HK-2 (cell line): ENCODE results near the gene CUTA.
"Not testable (repeated sequence)": the region's sequence is repeated elsewhere in the genome, so short reads cannot be mapped to it uniquely, and the experiment has no call there.

ENCODE experiments used
- DNase-seq: peaks from one replicate; pipeline ENCODE4 v3.0.0-alpha.2; 2018; ENCODE audit not compliant: unreplicated experiment

Gene CUTA

DNA sequence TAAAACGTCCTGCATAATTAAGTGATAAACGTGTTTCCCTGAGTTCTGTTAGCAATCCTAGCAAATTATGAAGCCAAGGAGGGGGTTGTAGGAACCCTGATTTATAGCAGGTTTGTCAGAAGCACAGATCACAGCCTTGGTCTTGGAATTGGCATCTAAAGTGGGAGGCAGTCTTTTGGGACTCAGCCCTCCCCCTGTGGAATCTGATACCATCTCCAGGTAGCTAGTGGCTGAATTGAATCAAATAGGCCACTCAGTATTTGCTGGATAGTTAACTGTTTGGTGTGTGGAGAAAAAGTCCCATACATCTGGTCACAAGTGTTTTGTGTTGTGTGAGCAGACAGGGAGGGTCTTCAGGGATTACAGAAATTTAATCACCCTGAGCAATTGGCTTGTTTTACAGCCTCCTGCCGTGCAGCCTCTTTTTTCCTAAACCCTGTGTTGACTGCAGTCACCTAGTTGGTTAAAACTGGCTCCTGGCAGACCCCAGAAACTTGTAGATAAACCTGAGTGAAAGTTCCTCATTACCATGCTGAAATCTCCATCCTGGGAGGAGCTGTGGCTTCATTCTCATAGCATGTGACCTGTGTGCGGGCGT is 45.3 kb downstream of the CUTA start:
- DNase-seq, result no peak

DNA sequence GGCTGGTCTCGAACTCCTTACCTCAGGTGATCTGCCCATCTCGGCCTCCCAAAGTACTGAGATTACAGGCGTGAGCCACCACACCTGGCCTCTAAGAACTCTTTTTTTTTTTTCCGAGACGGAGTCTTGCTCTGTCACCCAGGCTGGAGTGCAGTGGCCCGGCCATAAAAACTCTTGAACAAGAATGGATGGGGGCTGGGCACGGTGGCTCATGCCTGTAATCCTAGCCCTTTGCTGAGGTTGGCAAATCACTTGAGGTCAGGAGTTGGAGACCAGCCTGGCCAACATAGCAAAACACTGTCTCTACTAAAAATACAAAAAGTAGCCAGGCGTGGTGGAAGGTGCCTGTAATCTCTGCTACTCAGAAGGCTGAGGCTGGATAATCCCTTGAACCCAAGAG is 46.0 kb downstream of the CUTA start:
- DNase-seq, result not testable (repeated sequence)

DNA sequence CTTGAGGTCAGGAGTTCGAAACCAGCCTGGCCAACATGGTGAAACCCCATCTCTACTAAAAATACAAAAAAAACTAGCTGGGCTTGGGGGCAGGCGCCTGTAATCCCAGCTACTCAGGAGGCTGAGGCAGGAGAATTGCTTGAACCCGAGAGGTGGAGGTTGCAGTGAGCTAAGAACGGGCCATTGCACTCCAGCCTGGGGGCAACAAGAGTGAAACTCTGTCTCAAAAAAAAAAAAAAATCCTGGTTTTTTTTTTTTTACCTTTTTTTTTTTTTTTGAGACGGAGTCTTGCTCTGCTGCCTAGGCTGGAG is 50.2 kb downstream of the CUTA start:
- not testable (repeated sequence) for DNase-seq

DNA sequence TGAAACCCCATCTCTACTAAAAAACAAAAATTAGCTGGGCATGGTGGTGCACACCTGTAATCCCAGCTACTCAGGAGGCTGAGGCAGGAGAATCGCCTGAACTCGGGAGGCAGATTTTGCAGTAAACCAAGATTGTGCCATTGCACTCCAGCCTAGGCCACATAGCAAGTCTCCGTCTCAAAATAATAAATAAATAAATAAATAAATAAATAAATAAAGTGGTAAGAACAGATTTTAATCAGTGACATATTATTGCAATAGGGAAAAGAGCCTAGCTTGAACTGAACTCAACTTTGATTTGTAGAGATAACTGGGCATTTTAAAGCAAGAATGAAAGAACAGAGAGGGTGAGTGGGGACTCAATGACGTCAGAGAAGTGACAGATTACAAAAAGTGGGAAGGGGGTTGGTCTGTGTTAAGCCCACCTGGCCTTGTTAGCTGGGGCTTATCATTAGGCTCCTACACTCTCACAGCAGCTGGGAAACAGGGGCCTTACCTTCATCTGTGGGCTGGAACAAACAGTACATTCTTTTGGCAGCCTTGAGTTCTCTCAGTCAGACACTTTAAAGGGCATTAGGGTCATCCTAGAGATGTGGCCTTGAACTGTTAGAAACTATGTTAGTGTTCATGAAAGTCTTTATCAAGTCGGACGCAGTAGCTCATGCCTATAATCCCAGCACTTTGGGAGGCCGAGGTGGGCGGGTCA is 50.7 kb downstream of the CUTA start:
- no peak for DNase-seq
